ENCODE results near the gene LGALS3BP. TPM values are rescaled to one million over a fixed set of nuclear protein-coding genes. Genes with fewer than 3 reads are reported as not detected.
"Not testable (repeated sequence)": the region's sequence is repeated elsewhere in the genome, so short reads cannot be mapped to it uniquely, and the experiment has no call there.

The LGALS3BP gene
- total RNA-seq, 1 donor from 2014 or later: 417 TPM

DNA sequence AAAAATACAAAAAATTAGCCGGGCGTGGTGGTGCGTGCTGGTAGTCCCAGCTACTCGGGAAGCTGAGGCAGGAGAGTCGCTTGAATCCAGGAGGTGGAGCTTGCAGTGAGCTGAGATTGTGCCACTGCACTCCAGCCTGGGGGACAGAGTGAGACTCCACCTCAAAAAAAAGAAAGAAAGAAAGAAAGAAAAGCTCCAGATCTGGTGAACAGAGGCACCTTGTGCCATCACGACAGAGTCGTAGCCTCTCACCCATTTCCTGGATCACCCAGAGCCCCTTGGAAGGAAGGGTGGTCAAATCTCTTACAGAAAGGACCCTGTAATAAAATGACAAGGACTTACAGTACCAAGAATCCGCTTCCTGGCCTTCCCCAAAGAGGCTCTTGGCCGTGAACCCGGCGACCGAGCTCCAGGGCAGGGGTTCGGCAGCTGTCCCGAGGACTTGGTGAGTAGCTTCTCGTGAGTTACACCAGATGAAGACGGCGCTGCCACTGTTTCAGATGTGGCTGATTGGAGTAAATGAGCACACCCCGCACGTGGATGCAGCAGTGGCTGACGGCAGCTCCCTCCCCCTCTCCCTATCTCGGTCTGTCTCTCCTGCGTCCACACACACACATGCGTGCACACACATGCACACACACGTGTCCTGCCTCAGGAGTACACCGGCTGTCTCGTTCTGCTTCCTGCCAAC lies 13.5 kb downstream of the LGALS3BP start:
- H3K4me3 ChIP-seq: no peak overlapping the region
- H3K27ac ChIP-seq: no peak overlapping the region
- intact Hi-C loops (cut with DNase I): loop anchor here (10.0 kb wide), 1 partner anchor 101 kb away; no protein-coding TSS in a partner anchor
- TF ChIP-seq, protein P1, sequence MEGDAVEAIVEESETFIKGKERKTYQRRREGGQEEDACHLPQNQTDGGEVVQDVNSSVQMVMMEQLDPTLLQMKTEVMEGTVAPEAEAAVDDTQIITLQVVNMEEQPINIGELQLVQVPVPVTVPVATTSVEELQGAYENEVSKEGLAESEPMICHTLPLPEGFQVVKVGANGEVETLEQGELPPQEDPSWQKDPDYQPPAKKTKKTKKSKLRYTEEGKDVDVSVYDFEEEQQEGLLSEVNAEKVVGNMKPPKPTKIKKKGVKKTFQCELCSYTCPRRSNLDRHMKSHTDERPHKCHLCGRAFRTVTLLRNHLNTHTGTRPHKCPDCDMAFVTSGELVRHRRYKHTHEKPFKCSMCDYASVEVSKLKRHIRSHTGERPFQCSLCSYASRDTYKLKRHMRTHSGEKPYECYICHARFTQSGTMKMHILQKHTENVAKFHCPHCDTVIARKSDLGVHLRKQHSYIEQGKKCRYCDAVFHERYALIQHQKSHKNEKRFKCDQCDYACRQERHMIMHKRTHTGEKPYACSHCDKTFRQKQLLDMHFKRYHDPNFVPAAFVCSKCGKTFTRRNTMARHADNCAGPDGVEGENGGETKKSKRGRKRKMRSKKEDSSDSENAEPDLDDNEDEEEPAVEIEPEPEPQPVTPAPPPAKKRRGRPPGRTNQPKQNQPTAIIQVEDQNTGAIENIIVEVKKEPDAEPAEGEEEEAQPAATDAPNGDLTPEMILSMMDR (IDR thresholded peaks at IDR 0.05): no peak
- no peaks in the 10 kb centered on the region for H3K9me3 ChIP-seq
- ATAC-seq: no peak
- H3K36me3 ChIP-seq: peaks cover 17% of the 10 kb centered on the region
- no peaks in the 10 kb centered on the region for H3K27me3 ChIP-seq (ENCODE audit: low read depth)
- DNase-seq: no peak
- H3K4me1 ChIP-seq: peaks cover 11% of the 10 kb centered on the region

DNA sequence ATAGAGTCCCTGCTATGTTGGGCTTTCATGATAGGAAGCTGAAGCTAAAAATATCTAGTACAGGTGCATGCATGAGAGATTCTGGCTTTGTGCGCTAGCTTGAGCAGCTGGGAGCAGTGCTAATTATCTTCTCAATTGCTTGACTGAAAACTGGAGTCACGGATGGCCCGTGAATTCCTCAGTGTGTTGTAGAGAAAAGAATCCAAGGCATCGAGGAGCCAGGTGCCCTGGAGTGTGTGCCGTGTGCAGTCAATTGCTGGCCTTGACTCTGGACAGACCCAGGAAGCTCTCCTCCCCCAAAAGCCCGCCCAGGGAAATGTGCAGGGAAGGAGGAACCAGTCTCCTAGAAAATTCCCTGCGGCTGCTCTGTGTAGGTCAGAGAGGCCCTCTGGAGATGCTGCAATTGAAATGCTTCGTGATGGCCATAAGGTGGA lies 14.2 kb downstream of the LGALS3BP start:
- H3K27me3 ChIP-seq (ENCODE audit: low read depth): no peaks in the 10 kb centered on the region
- intact Hi-C loops (cut with DNase I): loop anchor here (10.0 kb wide), 1 partner anchor 101 kb away; no protein-coding TSS in a partner anchor
- TF ChIP-seq, protein P1 (IDR thresholded peaks at IDR 0.05): no peak
- H3K9me3 ChIP-seq: no peaks in the 10 kb centered on the region
- ATAC-seq (no peak), DNase-seq (no peak)
- H3K4me1 ChIP-seq: peaks cover 10% of the 10 kb centered on the region
- no peak overlapping the region for H3K27ac ChIP-seq
- peaks cover 17% of the 10 kb centered on the region for H3K36me3 ChIP-seq
- no peak overlapping the region for H3K4me3 ChIP-seq

GRCh38 chr17:78963378-78963777 lies 16.3 kb downstream of the LGALS3BP start:
- Histone ChIP-seq H3K27ac (no peak overlapping the region), H3K9me3 (no peaks in the 10 kb centered on the region), H3K36me3 (peaks cover 6% of the 10 kb centered on the region), H3K4me1 (peaks cover 10% of the 10 kb centered on the region), H3K4me3 (no peak overlapping the region), H3K27me3 (ENCODE audit: low read depth) (no peaks in the 10 kb centered on the region)
- TF ChIP-seq, protein P1 (IDR thresholded peaks at IDR 0.05): no peak
- ATAC-seq: no peak
- intact Hi-C loops (cut with DNase I): loop anchor here (10.0 kb wide), 1 partner anchor 99 kb away; no protein-coding TSS in a partner anchor
- DNase-seq: no peak

- intact Hi-C loops (cut with DNase I): loop anchor here (10.0 kb wide), 1 partner anchor 98 kb away; no protein-coding TSS in a partner anchor
- not testable (repeated sequence) for H3K9me3 ChIP-seq; H3K27ac ChIP-seq; H3K4me1 ChIP-seq; H3K36me3 ChIP-seq; ATAC-seq; H3K4me3 ChIP-seq; DNase-seq; H3K27me3 ChIP-seq (ENCODE audit: low read depth)
Measured at GRCh38 chr17:78962984-78963348, 16.8 kb downstream of the LGALS3BP start.

DNA sequence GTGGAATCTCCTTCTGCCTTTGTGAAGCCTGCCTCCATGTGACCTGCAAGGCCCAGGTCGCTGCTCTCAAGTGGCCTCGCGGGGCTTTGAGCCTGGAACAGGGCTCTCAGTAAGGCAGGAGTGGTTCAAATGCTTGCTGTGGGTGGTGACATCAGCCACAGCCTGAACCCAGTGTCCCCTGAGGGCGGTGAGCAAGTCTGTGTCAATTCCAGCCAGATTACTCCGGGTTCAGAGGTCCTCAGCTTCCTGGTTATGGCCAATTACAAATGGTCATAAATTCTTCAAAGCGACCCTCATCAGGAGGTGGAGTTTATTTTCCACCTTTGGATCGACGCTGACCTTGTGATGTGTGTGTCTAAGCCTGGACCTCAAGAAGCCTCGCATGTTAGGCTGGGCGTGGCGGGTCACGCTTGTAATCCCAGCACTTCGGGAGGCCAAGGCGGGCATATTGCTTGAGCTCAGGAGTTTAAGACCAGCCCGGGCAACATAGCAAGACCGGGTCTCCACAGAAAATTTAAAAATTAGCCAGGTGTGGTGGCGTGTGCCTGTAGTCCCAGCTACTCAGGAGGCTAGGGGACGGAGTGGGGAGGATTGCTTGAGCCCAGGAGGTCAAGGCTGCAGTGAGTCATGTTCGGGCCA lies 17.3 kb downstream of the LGALS3BP start:
- intact Hi-C loops (cut with DNase I): loop anchor here (10.0 kb wide), 1 partner anchor 98 kb away; no protein-coding TSS in a partner anchor
- H3K4me1 ChIP-seq: peaks cover 10% of the 10 kb centered on the region
- peak; percentile 18 to 49 for ATAC-seq
- no peaks in the 10 kb centered on the region for H3K36me3 ChIP-seq
- no peaks in the 10 kb centered on the region for H3K27me3 ChIP-seq (ENCODE audit: low read depth)
- no peak overlapping the region for H3K4me3 ChIP-seq
- TF ChIP-seq, protein P1 (IDR thresholded peaks at IDR 0.05): no peak
- no peaks in the 10 kb centered on the region for H3K9me3 ChIP-seq
- DNase-seq: no peak
- no peak overlapping the region for H3K27ac ChIP-seq

DNA sequence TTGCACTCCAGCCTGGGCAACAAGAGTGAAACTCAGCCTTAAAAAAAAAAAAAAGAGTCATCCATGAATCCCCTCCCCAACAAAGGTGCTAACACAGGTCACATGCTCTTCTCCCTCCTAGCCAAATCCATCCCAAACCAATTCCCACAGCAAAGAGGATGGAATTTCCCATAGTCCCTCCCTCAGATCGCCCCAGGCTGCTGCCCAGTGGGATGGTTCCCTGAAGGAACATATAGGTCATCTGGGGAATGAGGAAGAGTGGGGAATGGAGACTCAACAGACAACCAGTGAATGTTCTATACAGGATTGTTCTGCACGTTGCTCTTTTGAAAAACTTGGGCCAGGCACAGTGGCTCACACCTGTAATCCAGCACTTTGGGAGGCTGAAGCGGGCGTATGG lies 18.2 kb downstream of the LGALS3BP start:
- DNase-seq: no peak
- TF ChIP-seq, protein P1 (IDR thresholded peaks at IDR 0.05): no peak
- no peak overlapping the region for H3K4me3 ChIP-seq
- peaks cover 10% of the 10 kb centered on the region for H3K4me1 ChIP-seq
- no peak overlapping the region for H3K27ac ChIP-seq
- intact Hi-C loops (cut with DNase I): loop anchor here (10.0 kb wide), 1 partner anchor 97 kb away; no protein-coding TSS in a partner anchor
- H3K27me3 ChIP-seq (ENCODE audit: low read depth): no peaks in the 10 kb centered on the region
- no peaks in the 10 kb centered on the region for H3K9me3 ChIP-seq
- no peak for ATAC-seq
- no peaks in the 10 kb centered on the region for H3K36me3 ChIP-seq

Data from lower lobe of right lung (tissue), 2 donors.